Inflammatory macrophage treated with lipopolysaccharide for 4 hours (primary cell): ENCODE measurements around the gene SPOCK1.
"Not testable (repeated sequence)": the region's sequence is repeated elsewhere in the genome, so short reads cannot be mapped to it uniquely, and the experiment has no call there.

ENCODE experiments used
- DNase-seq: peaks from one replicate; pipeline ENCODE4 v3.0.0-alpha.2; 2020

Gene SPOCK1

GRCh38 chr5:137001026-137001569 lies 498.0 kb downstream of the SPOCK1 start:
- DNase-seq, result no peak

GRCh38 chr5:136999787-137000186 lies 499.3 kb downstream of the SPOCK1 start:
- no peak for DNase-seq

- DNase-seq, result no peak
These were observed 500.2 kb downstream of the SPOCK1 start for GRCh38 chr5:136998854-136999357.

GRCh38 chr5:136994154-136994553 lies 505.0 kb downstream of the SPOCK1 start:
- DNase-seq, result no peak

GRCh38 chr5:136992796-136993489 lies 506.2 kb downstream of the SPOCK1 start:
- DNase-seq, result no peak

GRCh38 chr5:136985785-136986475 lies 513.2 kb downstream of the SPOCK1 start:
- no peak for DNase-seq

- DNase-seq, result no peak
These were observed 514.2 kb downstream of the SPOCK1 start for GRCh38 chr5:136984772-136985446.

GRCh38 chr5:136981936-136982335 lies 517.2 kb downstream of the SPOCK1 start:
- no peak for DNase-seq

GRCh38 chr5:136979131-136979530 lies 520.0 kb downstream of the SPOCK1 start:
- no peak for DNase-seq

- no peak for DNase-seq
These were observed 535.6 kb downstream of the SPOCK1 start for GRCh38 chr5:136963504-136963903.

- DNase-seq, result no peak
These were observed 541.7 kb downstream of the SPOCK1 start for GRCh38 chr5:136957428-136957827.

GRCh38 chr5:136954142-136954541 lies 545.0 kb downstream of the SPOCK1 start:
- DNase-seq, result not testable (repeated sequence)

- not testable (repeated sequence) for DNase-seq
These were observed 545.6 kb downstream of the SPOCK1 start for GRCh38 chr5:136953346-136954069.

- DNase-seq, result no peak
These were observed 571.6 kb downstream of the SPOCK1 start for GRCh38 chr5:136927571-136927970.

GRCh38 chr5:136926073-136926472 lies 573.1 kb downstream of the SPOCK1 start:
- DNase-seq, result no peak
